Muscle of leg (tissue), 11 donors: ENCODE data around the gene LGALS7. TPM values are rescaled to one million over a fixed set of nuclear protein-coding genes. Genes with fewer than 3 reads are reported as not detected.
"Not testable (repeated sequence)": the region's sequence is repeated elsewhere in the genome, so short reads cannot be mapped to it uniquely, and the experiment has no call there.

Experiments
- DNase-seq: peaks from one replicate; pipeline ENCODE4 v3.0.0; 2013
- H3K27ac ChIP-seq: one replicate; pipeline ENCODE4 v1.5.1; 2013; ENCODE audit warnings: mild to moderate bottlenecking, low read length, control low read depth
- H3K27me3 ChIP-seq: one replicate; pipeline ENCODE4 v1.6.1; 2013; ENCODE audit warnings: low read length; ENCODE audit not compliant: control insufficient read depth, insufficient read depth
- H3K36me3 ChIP-seq: one replicate; pipeline ENCODE4 v1.6.1; 2013; ENCODE audit warnings: low read length; ENCODE audit not compliant: control insufficient read depth, insufficient read depth
- H3K4me1 ChIP-seq: one replicate; pipeline ENCODE4 v1.6.1; 2013; ENCODE audit warnings: low read length; ENCODE audit not compliant: control insufficient read depth, insufficient read depth
- H3K4me3 ChIP-seq: one replicate; pipeline ENCODE4 v1.5.1; 2013; ENCODE audit warnings: low read length, control low read depth
- H3K9me3 ChIP-seq: replicated peaks from 2 replicates; pipeline ENCODE4 v1.6.1; 2013; ENCODE audit warnings: low read depth, low read length; ENCODE audit not compliant: control insufficient read depth
- WGBS: methylation state at CpG from one replicate; pipeline ENCODE4 v1.1.5; 2013; ENCODE audit warnings: missing lambda C conversion rate; ENCODE audit not compliant: insufficient coverage; 5-methylcytosine and 5-hydroxymethylcytosine counted together
- polyA plus RNA-seq, 8 donors: library from polyadenylated mRNA; unstranded; fragments of 120-200 nt; gene quantifications; one replicate each; pipeline versions ENCODE4 v1.2.1 to v1.2.3, GENCODE V29; 2013; ENCODE audit warnings: inconsistent platforms in 1 of 8, low replicate concordance in 1 of 8; ENCODE audit not compliant: insufficient read length in 8 of 8, insufficient read depth in 1 of 8
- total RNA-seq: library from RNA; stranded (reverse); fragments of 120-200 nt; gene quantifications from one replicate; pipeline ENCODE4 v1.2.4, GENCODE V29; 2013

The LGALS7 gene
- total and polyA plus RNA-seq, 9 donors: 0.22 to 1.1 (median 0.84) TPM; not detected in 3

- H3K27ac ChIP-seq: no peak overlapping the region
- no peak overlapping the region for H3K4me3 ChIP-seq
- no peaks in the 10 kb centered on the region for H3K9me3 ChIP-seq
- no peak for DNase-seq
- H3K4me1 ChIP-seq: peaks cover 4% of the 10 kb centered on the region
- WGBS: 95% methylated on average over 4 of the region's 10 CpGs
- no peaks in the 10 kb centered on the region for H3K27me3 ChIP-seq
- no peaks in the 10 kb centered on the region for H3K36me3 ChIP-seq
These were observed 25.8 kb upstream of the LGALS7 start for GRCh38 chr19:38799104-38799503.

GRCh38 chr19:38797781-38798180, 24.5 kb upstream of the LGALS7 start:
- not testable (repeated sequence) for DNase-seq, H3K9me3 ChIP-seq, H3K27me3 ChIP-seq, H3K36me3 ChIP-seq, H3K4me3 ChIP-seq, H3K27ac ChIP-seq, H3K4me1 ChIP-seq
- 70% methylated on average over 2 of the region's 33 CpGs for WGBS

GRCh38 chr19:38796154-38796553, 22.8 kb upstream of the LGALS7 start:
- H3K36me3 ChIP-seq: no peaks in the 10 kb centered on the region
- no peaks in the 10 kb centered on the region for H3K27me3 ChIP-seq
- H3K4me3 ChIP-seq: no peak overlapping the region
- H3K9me3 ChIP-seq: no peaks in the 10 kb centered on the region
- DNase-seq: no peak
- no CpG with 5 or more reads among the region's 2 CpGs for WGBS
- no peak overlapping the region for H3K27ac ChIP-seq
- H3K4me1 ChIP-seq: peaks cover 8% of the 10 kb centered on the region

- WGBS: 80% methylated on average over 1 of the region's 4 CpGs
These were observed 22.2 kb upstream of the LGALS7 start for GRCh38 chr19:38795549-38795948.

GRCh38 chr19:38793671-38794070, 20.4 kb upstream of the LGALS7 start:
- Histone ChIP-seq H3K4me3 (no peak overlapping the region), H3K27me3 (no peaks in the 10 kb centered on the region), H3K4me1 (peaks cover 10% of the 10 kb centered on the region), H3K9me3 (no peaks in the 10 kb centered on the region), H3K27ac (no peak overlapping the region), H3K36me3 (no peaks in the 10 kb centered on the region)
- DNase-seq: no peak
- no CpG with 5 or more reads among the region's 5 CpGs for WGBS

More at GRCh38 chr19:38795549-38795948, 22.2 kb upstream of the LGALS7 start:
- H3K9me3 ChIP-seq: no peaks in the 10 kb centered on the region
- DNase-seq: no peak
- no peaks in the 10 kb centered on the region for H3K36me3 ChIP-seq
- no peak overlapping the region for H3K4me3 ChIP-seq
- H3K27ac ChIP-seq: no peak overlapping the region
- no peaks in the 10 kb centered on the region for H3K27me3 ChIP-seq
- peaks cover 8% of the 10 kb centered on the region for H3K4me1 ChIP-seq

- H3K4me1 ChIP-seq: peaks cover 12% of the 10 kb centered on the region
- 23% methylated on average over 4 of the region's 8 CpGs for WGBS
- H3K27me3 ChIP-seq: no peaks in the 10 kb centered on the region
- no peak overlapping the region for H3K4me3 ChIP-seq
- no peak for DNase-seq
- no peaks in the 10 kb centered on the region for H3K36me3 ChIP-seq
- H3K27ac ChIP-seq: no peak overlapping the region
- H3K9me3 ChIP-seq: no peaks in the 10 kb centered on the region
These were observed 19.9 kb upstream of the LGALS7 start for GRCh38 chr19:38793177-38793576.

GRCh38 chr19:38792250-38793111, 19.2 kb upstream of the LGALS7 start:
- H3K9me3 ChIP-seq: no peaks in the 10 kb centered on the region
- peak overlapping the region; percentile 45 for H3K27ac ChIP-seq
- peaks cover 12% of the 10 kb centered on the region for H3K4me1 ChIP-seq
- DNase-seq: peak; percentile 47
- no peaks in the 10 kb centered on the region for H3K36me3 ChIP-seq
- no peaks in the 10 kb centered on the region for H3K27me3 ChIP-seq
- peak overlapping the region; percentile 25 for H3K4me3 ChIP-seq
- WGBS: 5% methylated on average over 41 of the region's 71 CpGs

GRCh38 chr19:38791451-38792064, 18.2 kb upstream of the LGALS7 start:
- H3K9me3 ChIP-seq, H3K27me3 ChIP-seq, H3K36me3 ChIP-seq, H3K4me3 ChIP-seq, DNase-seq, H3K27ac ChIP-seq: not testable (repeated sequence)
- peaks cover 12% of the 10 kb centered on the region for H3K4me1 ChIP-seq
- WGBS: no CpG with 5 or more reads among the region's 40 CpGs

GRCh38 chr19:38790507-38791403, 17.4 kb upstream of the LGALS7 start:
- H3K27me3 ChIP-seq, H3K36me3 ChIP-seq, H3K27ac ChIP-seq, DNase-seq, H3K9me3 ChIP-seq, H3K4me3 ChIP-seq: not testable (repeated sequence)
- H3K4me1 ChIP-seq: peaks cover 12% of the 10 kb centered on the region
- WGBS: no CpG with 5 or more reads among the region's 49 CpGs
